ENCODE results near the gene FNBP1.

FNBP1 gene

GRCh38 chr9:130062750-130063149, 19.8 kb upstream of the FNBP1 start:
- no peak overlapping the region for H3K27ac ChIP-seq (ENCODE audit: low read depth, low read length)
- H3K27me3 ChIP-seq (ENCODE audit: low read length) = no peaks in the 10 kb centered on the region
- H3K9ac ChIP-seq (ENCODE audit: low read length) = no peak overlapping the region
- no peaks in the 10 kb centered on the region for H3K9me2 ChIP-seq (replicated peaks; ENCODE audit: insufficient read depth, low read length)
- H3K79me2 ChIP-seq (ENCODE audit: insufficient read depth, low read length) = peaks cover 79% of the 10 kb centered on the region
- H3K36me3 ChIP-seq (ENCODE audit: low read length) = no peaks in the 10 kb centered on the region
- H3K4me3 ChIP-seq (ENCODE audit: insufficient read depth, low read length, poor library complexity, severe bottlenecking) = no peak overlapping the region
- H3K9me3 ChIP-seq (ENCODE audit: insufficient read depth, low read length) = no peaks in the 10 kb centered on the region
- no peak overlapping the region for H3K4me2 ChIP-seq (ENCODE audit: low read depth, low read length, poor library complexity, severe bottlenecking)
- no peaks in the 10 kb centered on the region for H3F3A ChIP-seq (ENCODE audit: insufficient read depth)
- TF ChIP-seq EZH2phosphoT487 (conservative IDR thresholded peaks at IDR 0.05; ENCODE audit: low read length) = no peak
- no peak for TF ChIP-seq CTCF (IDR thresholded peaks at IDR 0.05; ENCODE audit: insufficient read depth, low read length, poor library complexity, severe bottlenecking)
- no peak overlapping the region for H2AFZ ChIP-seq (ENCODE audit: low read depth, low read length, severe bottlenecking)
- no peaks in the 10 kb centered on the region for H4K20me1 ChIP-seq (ENCODE audit: low read depth, low read length)

- Histone ChIP-seq H3F3A (ENCODE audit: insufficient read depth) (no peaks in the 10 kb centered on the region), H4K20me1 (ENCODE audit: low read depth, low read length) (no peaks in the 10 kb centered on the region), H3K9ac (ENCODE audit: low read length) (no peak overlapping the region), H3K9me2 (replicated peaks; ENCODE audit: insufficient read depth, low read length) (no peaks in the 10 kb centered on the region), H3K27me3 (ENCODE audit: low read length) (no peaks in the 10 kb centered on the region), H3K9me3 (ENCODE audit: insufficient read depth, low read length) (no peaks in the 10 kb centered on the region), H3K27ac (ENCODE audit: low read depth, low read length) (no peak overlapping the region), H2AFZ (ENCODE audit: low read depth, low read length, severe bottlenecking) (no peak overlapping the region), H3K79me2 (ENCODE audit: insufficient read depth, low read length) (peaks cover 79% of the 10 kb centered on the region), H3K4me2 (ENCODE audit: low read depth, low read length, poor library complexity, severe bottlenecking) (no peak overlapping the region), H3K36me3 (ENCODE audit: low read length) (no peaks in the 10 kb centered on the region), H3K4me3 (ENCODE audit: insufficient read depth, low read length, poor library complexity, severe bottlenecking) (no peak overlapping the region)
- TF ChIP-seq CTCF (IDR thresholded peaks at IDR 0.05; ENCODE audit: insufficient read depth, low read length, poor library complexity, severe bottlenecking) (no peak), EZH2phosphoT487 (conservative IDR thresholded peaks at IDR 0.05; ENCODE audit: low read length) (no peak)
Measured at GRCh38 chr9:130060296-130060695, 17.3 kb upstream of the FNBP1 start.

- H3K9me2 ChIP-seq (replicated peaks; ENCODE audit: insufficient read depth, low read length) = no peaks in the 10 kb centered on the region
- no peak overlapping the region for H3K9ac ChIP-seq (ENCODE audit: low read length)
- no peaks in the 10 kb centered on the region for H3K27me3 ChIP-seq (ENCODE audit: low read length)
- peaks cover 83% of the 10 kb centered on the region for H3K79me2 ChIP-seq (ENCODE audit: insufficient read depth, low read length)
- no peaks in the 10 kb centered on the region for H3K36me3 ChIP-seq (ENCODE audit: low read length)
- H2AFZ ChIP-seq (ENCODE audit: low read depth, low read length, severe bottlenecking) = no peak overlapping the region
- H3K9me3 ChIP-seq (ENCODE audit: insufficient read depth, low read length) = no peaks in the 10 kb centered on the region
- no peaks in the 10 kb centered on the region for H4K20me1 ChIP-seq (ENCODE audit: low read depth, low read length)
- H3F3A ChIP-seq (ENCODE audit: insufficient read depth) = no peaks in the 10 kb centered on the region
- H3K4me3 ChIP-seq (ENCODE audit: insufficient read depth, low read length, poor library complexity, severe bottlenecking) = no peak overlapping the region
- TF ChIP-seq CTCF (IDR thresholded peaks at IDR 0.05; ENCODE audit: insufficient read depth, low read length, poor library complexity, severe bottlenecking) (no peak), EZH2phosphoT487 (conservative IDR thresholded peaks at IDR 0.05; ENCODE audit: low read length) (no peak)
- no peak overlapping the region for H3K27ac ChIP-seq (ENCODE audit: low read depth, low read length)
- H3K4me2 ChIP-seq (ENCODE audit: low read depth, low read length, poor library complexity, severe bottlenecking) = no peak overlapping the region
Measured at GRCh38 chr9:130058887-130059286, 15.9 kb upstream of the FNBP1 start.
